GM12892 (cell line): Measurements from ENCODE around the gene KLHDC7B.

Source experiments
- POLR2A ChIP-seq: IDR thresholded peaks from 2 replicates; pipeline ENCODE4 v1.6.1; 2011; ENCODE audit warnings: low read depth, low read length, control low read depth
- POLR2AphosphoS5 ChIP-seq: IDR thresholded peaks from 2 replicates; pipeline ENCODE4 v1.6.1; 2011; ENCODE audit warnings: low read depth, low read length, control low read depth

DNA sequence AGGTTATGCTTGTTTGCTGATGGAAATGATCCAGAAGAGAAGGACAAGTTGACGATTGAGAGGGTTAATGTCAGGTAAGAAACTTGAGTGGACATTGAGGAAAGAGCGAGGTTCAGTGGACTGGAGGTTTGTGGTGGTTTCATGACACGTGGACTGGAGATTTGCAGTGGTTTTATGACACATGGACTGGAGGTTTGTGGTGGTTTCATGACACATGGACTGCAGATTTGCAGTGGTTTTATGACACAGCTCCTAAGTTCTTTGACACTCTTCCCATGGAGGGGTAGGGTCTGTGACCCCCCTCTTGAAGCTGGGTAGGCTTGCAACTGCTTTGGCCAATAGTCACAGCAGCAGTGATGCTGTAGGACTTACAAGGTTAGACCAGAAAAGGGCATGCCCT is 49.5 kb downstream of the KLHDC7B start:
- no peak for TF ChIP-seq POLR2AphosphoS5
- no peak for TF ChIP-seq POLR2A
